Superior temporal gyrus (tissue), 1 donor: ENCODE data around the gene G6PC3.

Source experiments
- DNase-seq: peaks from one replicate; pipeline ENCODE4 v3.0.0-alpha.2; 2016; ENCODE audit errors: extremely low spot score

Gene G6PC3

DNA sequence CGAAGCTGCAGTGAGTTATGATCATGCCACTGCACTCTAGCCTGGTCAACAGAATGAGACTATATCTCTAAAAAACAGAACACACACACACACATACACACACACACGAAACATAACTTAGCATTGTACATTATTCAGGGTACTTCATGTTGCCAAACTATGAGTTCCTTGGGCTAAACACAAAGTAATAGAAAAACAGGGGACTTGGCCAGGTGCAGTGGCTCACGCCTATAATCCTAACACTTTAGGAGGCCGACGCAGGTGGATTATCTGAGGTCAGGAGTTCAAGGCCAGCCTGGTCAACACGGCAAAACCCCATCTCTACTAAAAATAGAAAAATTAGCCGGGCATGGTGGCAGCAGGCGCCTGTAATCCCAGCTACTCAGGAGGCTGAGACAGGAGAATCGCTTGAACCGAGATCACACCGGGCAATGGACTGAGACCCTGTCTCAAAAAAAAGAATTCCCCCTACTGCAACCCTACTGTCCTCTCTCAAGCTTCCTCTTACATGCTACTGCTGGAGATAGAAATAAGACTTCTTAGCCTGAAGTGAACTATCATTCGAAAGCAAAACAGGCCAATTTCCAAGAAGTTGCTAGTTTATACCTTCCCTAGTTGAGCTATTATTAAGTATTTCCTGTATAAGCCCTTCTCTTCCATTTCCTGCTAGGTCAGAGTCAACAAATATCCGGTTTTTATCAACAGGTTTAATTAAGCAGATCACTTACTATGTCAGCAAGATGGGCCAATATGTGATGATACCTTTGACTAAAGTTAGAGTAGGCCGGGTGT lies 11.2 kb upstream of the G6PC3 start:
- no peak for DNase-seq

DNA sequence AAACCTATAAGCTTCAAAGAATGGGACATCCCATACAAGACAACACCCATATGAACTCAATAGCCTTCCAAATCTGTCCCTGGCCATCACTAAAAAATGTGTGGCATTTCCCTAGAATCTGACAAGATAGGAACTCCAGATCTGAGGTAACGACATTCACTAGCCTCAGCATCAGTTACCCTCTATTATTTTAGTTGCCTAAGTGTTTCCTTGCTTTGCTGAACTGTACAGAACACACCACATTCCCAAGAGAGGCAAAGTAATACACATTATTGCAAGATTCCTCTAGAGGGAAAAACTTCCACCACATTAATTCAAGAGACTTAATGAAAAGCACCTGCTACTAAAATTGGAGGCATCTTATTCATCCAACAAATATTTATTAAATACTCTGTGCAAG lies 9.1 kb upstream of the G6PC3 start:
- no peak for DNase-seq

DNA sequence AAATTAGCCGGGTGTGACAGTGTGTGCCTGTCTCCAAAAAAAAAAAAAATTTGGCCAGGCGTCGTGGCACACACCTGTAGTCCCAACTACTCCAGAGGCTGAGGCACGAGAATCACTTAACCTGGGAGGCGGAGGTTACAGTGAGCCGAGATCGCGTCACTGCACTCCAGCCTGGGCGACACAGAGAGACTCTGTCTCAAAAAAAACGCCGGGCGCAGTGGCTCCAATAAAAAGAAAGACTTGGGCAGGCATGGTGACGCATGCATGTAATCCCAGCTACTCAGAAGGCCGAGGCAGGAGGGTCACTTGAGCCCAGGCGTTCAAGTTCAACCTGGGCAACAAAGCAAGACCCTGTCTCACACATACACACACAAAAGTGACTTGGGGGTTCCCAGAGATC lies 7.7 kb upstream of the G6PC3 start:
- no peak for DNase-seq

DNA sequence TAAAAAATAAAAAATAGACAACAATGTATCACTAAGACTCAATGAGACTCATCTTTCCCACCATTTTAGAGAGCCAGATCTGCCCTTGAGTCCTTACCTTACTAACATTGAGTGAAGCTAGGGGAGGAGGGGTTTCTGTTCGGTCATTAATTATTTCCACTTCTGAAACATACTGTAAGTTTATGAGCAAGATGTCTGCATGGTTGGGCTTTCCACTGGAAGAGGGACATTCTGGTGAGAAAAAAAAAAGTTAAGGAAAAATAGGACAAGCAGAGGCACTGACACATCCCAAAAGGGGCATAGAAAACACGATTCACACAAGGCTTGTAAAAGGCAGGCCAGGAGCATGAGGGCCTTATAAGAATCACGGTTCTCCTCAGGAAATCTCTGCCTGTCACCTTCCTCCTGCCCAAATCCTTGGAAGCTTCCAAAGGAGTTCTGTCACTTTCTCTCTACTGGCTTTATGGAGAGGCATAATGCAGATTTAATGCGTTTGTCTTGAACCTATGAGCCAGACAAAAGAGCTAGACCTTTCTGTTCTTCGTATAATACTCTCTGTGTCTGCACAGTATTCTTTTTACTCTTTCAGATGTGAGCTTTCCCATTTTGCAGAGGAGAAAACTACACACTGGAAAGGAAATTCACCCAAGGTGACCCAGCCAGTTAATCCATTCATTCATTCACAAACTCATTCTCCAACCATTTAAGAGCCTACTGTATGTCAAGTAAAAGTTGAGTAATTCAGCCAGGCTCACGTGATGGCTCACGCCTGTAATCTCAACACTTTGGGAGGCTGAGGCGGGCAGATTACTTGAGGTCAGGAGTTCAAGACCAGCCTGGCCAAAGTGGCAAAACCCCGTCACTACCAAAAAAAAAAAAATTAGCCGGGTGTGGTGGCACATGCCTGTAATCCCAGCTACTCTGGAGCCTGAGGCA lies 6.6 kb upstream of the G6PC3 start:
- DNase-seq = no peak

DNA sequence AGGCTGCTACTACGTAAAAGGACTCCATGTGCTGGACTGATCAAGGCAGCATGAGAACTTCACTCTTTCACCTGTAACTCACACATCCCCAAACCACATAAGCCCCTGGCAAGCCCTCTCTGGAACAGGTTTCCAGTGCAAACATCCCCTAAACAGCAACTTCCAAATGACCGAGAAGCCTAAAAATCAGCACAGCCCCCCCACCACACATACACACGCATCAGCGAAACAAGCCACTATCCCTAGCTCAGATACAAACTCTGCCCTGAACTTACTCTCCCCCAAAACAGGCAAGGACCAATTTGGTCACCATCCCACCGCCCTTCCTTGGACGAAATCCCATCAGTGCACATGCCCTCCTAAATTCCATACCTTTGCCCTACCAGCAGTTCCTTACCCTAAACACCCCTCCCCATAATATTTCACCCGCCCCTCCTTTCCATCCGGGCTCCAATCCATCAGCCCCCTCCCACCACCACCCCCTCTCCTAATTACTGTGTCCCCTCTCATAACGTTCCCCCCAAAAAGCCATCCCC lies 4.8 kb upstream of the G6PC3 start:
- DNase-seq = no peak

DNA sequence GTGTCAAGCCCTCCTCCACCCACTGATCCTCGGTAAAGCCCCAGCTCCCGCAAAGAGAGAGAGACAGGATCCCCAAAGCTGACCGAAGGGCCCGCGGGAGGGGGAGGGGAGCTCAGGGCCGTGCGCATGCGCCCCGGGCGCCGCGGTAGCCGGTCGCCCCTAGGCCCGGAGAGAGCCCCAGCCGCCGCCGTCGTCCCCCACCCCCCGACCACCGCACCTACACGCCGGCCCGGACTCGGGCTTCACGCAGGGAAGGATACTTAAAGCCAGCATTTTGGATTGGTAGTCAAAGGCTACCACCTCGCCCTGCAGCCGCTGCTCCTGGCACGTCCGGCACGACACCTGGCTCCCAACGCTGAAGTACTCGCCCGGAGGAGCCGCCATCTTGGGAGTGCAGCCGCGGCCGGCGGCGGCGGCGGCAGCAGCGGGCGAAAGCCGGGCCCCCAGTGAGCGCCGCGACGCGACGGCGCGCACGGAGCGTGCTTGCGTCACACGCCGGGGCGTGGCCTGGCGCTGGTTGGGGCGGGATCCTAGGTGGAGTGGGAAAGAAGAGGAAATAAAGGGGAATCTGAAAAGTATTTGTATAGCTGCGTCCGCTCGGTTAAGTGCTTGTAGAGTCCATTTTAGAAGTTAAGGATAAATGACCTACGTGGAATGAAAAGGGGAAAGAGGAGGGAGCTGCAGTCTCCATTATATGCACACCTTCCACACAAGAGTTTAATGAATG lies 4.2 kb upstream of the G6PC3 start, which contains the start of gene LSM12:
TSS of gene LSM12 (minus strand) at position 468 of the 727 bp plus-strand sequence. CDS start at position 384, 84 bp downstream.
- DNase-seq = peak; percentile 89

DNA sequence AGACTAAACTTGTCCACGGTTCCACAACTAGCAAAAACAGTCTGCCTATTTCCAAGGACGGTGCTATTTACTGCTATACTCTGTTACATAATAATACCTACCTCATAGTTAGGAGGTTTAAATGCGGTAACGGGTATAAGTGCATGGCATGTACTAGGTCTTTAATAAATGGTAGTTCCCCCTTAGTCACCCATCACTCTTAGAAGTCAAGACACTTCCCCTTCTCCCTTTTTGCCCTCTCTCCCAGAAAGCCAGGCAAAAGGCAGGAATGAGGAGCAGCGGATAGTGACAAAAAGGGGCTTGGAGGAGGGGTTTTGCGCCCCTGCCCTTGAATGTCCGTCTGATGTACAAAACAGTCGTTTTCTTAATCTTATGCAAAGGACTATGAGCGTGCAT lies 3.0 kb upstream of the G6PC3 start:
- DNase-seq = no peak

DNA sequence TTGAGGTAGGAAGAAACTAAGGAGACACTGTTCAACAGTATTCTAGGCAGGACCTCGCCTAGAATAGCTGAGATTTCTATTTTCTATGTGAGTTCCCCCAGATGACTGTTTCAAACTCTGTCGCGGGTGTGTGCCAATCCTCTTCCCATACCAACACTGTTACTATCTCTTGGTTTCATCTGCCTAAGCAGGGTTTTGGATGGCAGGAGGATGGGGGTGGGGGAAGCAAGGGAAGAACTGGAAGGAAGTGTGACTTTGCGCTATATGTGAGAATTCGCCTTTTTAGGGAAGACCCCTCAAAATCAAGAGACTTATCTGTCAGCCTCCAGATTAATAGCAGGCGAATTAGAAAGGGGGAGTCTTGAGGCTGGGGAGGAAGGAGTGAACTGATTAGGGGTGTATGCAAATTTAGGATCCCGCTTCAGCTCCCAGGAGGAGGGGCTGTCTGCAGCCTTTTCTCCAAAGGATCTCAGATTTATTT lies 521 bp upstream of the G6PC3 start:
- no peak for DNase-seq

DNA sequence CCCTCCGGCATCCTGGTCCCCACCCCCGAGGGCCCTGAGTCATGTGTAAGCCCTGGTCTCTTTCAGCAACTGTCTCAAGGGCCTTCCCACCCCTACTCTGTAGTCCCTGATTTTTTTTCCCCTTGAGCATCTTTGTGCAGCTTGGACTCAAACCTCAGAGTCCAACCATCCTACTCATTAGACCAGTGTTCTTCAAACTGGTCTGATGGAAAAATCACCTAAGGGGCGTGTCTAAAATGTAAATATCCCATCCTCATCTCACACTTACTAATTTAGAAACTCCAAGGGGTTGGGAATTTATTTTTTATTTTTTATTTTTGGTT lies 624 bp downstream of the G6PC3 start:
- DNase-seq = no peak

DNA sequence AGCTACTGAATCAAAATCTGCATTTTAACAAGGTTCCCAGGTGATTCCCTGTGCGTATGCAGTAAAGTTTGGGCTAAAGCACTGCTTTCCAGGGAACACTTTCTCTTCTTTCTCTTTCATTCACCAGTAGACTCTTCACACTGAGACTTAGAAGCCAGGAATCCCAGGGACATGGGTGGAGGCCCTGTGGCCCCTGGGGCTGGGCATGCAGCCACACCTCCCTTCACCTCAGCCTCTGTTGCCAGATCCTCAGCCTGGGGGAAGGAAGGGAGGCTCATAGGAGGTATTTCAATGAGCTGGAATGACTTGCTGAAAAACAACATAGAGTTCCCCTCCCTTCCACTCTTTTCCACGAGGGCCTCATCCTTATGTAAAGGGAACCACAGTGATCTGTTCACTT lies 1.2 kb downstream of the G6PC3 start:
- DNase-seq = no peak

DNA sequence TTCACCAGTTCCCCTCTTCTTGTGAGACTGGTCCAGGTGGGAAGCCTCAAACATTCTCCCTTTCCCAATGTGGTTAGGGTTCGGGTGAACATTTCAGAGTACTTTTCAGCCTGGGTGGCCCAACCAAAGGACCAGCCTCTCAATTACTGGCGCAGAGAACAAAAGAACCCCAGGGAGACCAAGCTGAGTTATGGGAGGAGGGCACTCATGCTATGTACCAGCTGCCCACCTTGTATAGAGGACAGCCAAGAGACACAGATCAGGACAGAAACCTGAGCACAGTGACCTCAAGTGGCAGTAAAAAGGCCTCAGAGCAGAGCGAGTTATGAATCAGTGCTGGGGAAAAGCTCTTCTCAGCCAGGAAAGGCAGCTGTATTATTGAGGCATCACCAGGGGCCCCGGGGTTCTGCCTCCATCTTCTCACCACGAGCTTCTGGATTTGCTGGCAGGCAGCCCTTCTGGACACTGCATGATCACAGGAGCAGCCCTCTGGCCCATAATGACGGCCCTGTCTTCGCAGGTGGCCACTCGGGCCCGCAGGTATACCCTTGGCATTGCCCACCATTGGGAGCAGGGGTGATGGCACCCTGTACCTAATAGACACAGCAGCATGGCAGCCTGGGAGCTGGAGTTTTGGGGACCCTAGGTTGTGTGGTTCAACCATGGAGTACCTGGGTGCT lies 3.8 kb downstream of the G6PC3 start:
- DNase-seq = no peak

DNA sequence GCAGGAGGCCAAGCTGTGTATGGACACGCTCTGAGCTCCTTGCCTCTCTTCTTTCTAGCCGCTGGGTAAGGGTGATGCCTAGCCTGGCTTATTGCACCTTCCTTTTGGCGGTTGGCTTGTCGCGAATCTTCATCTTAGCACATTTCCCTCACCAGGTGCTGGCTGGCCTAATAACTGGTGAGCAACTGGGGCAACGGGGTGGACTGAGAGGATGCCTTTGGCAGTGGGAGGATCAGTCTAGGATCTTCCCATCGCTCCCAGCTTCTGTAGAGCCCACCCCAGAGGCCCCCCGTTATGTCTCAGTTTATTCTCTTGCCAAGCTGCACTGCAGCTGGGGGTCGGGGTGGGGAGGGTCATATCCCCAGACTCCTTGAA lies 4.4 kb downstream of the G6PC3 start:
- DNase-seq = no peak

DNA sequence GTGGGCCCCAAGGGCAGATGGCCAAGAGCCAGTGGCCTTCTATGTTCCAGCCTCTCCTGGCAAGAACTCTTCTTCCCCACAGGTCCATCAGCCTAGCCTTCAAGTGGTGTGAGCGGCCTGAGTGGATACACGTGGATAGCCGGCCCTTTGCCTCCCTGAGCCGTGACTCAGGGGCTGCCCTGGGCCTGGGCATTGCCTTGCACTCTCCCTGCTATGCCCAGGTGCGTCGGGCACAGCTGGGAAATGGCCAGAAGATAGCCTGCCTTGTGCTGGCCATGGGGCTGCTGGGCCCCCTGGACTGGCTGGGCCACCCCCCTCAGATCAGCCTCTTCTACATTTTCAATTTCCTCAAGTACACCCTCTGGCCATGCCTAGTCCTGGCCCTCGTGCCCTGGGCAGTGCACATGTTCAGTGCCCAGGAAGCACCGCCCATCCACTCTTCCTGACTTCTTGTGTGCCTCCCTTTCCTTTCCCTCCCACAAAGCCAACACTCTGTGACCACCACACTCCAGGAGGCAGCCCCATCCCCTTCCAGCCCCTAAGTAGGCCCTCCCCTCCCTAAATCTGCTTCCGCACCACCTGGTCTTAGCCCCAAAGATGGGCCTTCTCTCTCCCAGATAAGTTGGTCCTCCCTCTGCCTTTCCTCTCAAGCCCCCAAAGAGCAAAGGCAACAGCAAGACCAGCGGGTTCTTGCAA lies 5.2 kb downstream of the G6PC3 start:
- DNase-seq = no peak

DNA sequence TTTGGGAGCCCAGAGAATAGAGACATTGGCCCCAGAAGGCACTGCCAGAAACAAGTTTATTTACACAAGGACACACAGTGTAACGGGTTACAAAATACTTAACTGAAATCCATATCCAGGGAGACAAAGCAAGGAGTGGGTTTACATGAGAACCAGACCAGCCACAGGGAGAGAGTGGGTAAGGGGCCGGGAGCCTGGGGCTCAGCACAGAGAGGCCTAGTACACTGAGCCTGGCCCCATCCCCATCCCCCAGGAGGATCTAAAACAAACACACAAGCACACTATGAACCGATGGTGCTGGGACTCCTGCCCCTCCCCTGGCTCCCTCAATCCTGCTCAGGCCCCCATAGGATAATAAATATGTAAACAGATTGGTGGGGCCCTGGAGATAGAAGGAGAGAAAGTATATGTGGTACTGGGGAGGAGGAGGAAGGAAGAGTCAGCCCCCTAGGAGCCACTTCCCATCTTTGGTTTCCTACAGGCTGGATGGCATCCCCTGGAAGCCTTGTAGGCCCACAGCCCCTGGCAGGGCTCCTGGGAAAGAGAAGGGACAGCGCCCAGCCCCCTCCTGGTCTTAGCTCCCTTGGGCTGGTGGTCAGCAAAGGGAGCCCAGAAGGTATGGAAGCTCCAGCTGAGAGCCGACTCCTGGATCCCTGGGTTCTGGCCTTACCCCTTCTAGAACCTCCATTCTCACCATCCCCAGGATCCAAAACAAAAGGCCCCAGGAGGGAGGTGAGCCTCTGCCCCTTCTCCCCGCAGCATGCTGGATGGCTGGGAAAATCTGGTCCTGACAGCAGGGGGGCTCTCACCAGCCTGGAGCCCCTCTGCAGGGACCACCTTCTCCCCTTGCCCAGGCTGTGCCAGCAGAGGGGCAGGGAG lies 6.4 kb downstream of the G6PC3 start:
- no peak for DNase-seq

DNA sequence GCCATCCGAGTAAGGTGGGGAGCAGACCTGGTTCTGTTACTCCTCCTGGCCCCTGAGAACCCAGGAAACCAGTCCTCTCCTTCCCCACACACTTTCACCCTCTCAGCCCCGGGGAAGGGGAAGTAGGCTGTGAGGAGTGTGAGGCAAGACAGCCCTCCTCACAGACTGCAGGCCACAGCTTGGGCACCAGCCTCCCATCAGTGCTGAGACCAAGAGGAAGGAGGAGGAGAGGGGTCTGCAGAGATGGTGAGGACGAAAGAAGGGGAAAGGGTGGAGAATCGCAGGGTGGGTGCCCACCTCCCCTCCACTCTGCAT lies 7.0 kb downstream of the G6PC3 start:
- DNase-seq = no peak

DNA sequence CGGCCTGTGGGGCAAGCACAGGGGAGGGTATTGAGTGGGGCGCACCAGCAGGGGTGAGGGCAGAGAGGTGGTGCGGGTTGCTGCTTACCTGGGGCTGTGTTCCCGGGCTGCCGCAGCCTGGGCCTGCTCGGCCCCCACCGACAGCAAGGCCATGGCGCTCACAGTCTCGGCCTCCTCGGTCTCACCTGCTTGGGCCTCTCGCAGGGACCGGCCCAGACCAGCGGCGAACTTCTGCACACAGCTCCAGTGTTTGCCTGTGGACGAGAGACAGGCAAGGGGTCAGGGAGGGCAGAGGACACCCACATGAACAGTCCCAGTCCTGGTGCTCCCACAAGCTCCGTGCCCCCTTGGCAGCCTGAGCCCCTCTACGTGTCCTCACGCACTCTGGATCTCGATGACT lies 7.9 kb downstream of the G6PC3 start:
- DNase-seq = no peak

DNA sequence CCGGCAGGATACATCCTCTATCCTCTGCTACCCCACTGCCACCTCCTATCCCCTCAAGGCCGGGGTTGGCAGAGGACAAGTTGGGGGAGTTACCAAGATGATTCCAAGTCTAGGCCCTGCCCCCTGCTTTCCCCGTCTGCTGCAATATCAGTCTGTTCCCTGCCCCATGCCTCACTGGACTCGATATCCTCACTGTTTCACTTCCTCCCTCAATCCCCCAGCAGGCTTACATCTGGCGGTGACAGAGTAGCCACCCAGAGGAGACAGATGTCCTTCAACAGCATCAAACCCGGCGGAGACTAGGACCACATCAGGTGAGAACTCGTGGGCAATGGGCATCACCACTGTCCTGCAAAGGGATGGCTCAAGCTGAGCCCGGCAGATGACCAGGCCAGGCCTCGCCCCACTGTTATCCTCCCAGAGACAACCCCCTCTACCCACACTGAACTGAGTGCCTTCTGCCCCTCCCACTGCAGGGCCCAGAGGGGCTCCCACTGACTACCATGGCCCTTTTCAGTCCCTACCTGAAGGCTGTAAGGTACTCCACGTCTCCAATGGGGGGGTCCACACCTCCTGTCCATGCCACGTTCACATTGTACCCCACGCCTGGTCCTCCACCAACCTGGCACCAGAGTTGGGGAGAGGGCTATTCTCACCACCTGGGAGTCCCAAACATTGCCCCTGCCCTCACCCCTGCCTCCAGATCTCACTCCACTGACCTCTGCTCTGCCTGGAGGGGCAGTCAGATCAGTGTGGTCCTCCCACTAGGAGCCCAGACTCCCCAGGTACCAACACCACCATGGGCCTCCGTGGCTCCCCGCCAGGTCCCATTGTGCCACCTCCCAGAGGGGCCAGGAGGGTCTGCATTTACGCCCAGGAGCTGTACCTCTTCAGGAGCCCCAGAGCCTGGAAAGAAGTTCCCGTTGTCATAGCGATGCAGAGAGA lies 9.6 kb downstream of the G6PC3 start:
- DNase-seq = no peak

DNA sequence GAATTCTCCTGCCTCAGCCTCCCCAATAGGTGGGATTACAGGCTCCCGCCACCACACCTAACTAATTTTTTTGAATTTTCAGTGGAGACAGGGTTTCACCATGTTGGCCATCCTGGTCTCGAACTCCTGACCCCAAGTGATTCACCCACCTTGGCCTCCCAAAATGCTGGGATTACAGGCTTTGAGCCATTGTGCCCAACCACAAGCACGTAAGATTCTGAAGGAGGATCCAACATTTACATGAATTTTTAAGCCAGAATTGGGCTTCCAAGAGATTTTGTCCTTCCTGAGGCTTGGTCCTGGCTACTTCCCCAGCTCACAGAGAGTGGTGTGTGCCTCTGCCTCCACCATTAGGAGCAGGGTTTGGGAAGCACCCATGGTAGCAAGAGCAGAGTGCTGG lies 11.1 kb downstream of the G6PC3 start:
- no peak for DNase-seq
